Effector CD4-positive, alpha-beta T cell (primary cell): Measurements from ENCODE around the gene TFPI2.

Experiments used
- DNase-seq: peaks from one replicate; pipeline ENCODE4 v3.0.0-alpha.2; 2020

TFPI2 gene

DNA sequence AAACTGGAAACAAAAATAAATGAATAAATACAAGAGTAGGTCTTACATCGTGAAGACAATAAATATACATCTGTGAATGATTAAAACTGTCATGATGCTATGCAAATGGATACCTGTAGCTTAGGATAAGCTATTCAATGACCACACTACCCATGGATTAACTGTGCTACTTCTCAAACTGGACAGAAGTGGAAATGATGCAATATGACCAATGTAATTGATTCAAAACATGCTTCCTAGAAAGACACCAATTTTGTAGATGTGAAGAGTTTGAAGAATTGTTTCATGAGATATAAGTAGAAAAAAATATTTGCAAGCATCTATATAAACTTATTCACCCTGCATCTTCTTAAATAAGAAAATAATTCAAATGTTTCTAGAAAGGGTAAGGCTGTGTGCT lies 36.1 kb downstream of the TFPI2 start:
- DNase-seq, result no peak

DNA sequence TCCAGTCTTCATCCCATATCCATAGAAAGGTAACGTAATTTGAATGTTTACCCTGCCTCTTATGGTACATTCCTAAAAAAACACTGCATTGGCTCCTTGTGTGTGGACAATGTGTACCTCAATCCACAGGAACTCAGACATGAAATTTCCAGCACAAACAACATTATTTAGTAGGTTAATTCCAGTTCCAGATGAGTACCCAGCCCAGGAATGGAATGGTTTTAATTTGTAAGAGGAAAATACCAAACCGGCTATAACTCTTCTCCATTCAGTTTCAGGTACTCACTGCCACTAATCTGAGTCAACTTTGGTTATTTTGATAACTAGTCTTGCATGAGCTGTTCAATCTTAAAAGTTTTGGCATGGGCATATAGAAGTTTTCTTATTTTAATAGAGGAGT lies 39.0 kb downstream of the TFPI2 start:
- no peak for DNase-seq

DNA sequence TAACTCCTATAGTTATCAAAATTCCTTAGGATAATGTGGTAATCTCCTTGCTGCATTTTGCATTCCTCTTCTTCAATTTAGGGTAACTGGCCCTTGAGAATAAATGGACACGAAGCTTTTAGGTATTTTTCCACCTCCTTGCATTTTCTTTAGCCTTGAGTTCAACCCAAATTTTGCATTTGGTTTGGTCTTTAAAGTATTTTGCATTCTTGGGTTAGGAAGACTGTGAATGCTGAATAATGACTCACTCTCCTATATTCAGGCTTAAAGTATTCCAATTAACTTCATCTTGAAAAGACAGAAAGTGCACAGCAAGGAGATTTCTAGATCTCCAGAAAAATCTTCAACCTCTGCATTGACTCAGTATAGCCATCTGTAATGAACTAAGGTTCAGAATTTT lies 47.3 kb downstream of the TFPI2 start:
- DNase-seq, result no peak

DNA sequence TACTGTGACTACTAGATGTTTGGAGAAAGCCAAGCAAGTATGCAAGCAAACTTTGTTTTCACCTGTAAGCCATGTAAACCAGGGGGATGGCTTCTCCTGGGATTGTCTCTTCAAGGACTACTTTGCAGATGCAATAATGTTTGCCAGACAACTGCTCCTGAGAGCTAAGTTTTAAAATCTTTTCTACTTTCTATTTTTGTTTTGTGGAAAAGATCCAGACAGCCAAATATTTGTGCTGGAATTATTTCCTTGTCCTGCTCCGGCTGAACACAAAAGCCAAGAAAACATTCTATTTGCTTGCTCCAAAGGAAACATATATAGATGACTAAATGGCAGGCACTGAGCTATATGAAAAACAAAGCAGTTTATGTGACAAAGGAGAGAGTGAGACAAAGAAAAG lies 51.6 kb downstream of the TFPI2 start:
- DNase-seq, result no peak

DNA sequence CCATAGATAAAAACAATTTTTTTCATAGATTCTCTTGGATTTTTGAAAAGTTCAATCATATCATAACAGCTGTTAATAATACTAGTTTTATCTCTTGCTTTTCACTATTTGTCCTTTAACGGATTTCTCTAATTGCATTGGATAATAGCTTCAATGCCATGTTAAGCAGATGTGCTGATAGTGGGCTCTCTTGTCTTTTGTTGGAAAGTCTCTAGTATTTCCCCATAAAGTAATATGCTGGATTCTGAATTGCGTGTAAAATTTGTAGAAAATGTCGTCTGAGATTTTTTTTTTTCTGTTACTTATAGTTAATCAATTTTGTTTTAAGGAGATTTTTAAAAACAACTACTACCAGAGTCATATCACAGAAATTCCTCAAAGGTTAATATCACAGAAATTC lies 53.3 kb downstream of the TFPI2 start:
- no peak for DNase-seq

DNA sequence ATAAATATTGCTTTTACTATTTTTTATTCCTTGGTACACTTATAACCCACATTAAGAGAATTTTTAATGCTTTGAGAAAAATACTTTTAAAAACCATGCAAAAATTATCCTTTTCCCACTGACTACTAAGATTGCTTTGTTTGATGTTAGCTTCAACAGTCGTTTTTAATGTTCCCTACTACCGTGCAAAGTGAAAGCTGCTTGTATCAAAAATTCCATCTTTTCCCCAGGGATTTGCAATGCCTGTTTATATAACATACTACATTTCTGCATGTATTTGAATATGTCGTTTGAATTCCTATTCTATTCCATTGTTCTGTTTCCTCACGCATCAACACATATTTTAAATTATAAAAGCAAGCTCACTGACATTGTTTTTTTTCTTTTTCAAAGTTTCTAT lies 54.4 kb downstream of the TFPI2 start:
- no peak for DNase-seq

DNA sequence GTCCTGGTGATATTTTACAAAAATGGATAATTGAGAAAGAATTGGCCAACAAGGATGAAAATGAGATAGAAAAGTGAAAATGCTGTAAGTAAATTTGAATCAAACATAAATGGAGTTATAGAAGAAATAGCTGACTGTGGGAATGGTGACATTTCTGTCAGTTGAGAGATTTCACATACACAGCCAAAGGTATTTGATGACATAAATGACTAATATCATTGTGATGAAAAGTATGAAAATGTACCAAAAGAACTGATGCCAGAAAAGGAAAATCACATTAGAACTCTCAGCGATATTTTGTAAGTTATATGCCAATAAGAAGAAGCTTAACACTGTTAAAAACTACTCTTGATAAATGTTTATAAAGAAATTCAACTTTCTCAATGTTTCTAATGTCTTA lies 54.9 kb downstream of the TFPI2 start:
- DNase-seq, result no peak
